Dermis microvascular lymphatic vessel endothelial cell (primary cell): ENCODE measurements around the gene SLC7A11. TPM values are rescaled to one million over a fixed set of nuclear protein-coding genes. Genes with fewer than 3 reads are reported as not detected.

Source experiments
- DNase-seq, 2 donors: peaks; one replicate each; pipeline versions ENCODE4 v3.0.0 to v3.0.0-alpha.2; 2010; ENCODE audit warnings: low read depth in 2 of 2
- total RNA-seq: library from RNA; depleted of rRNA; stranded (reverse); fragments of >200 nt; gene quantifications from 2 replicates; pipeline ENCODE4 v1.2.1, GENCODE V29; 2014

SLC7A11 gene
- total RNA-seq, 1 donor from 2014 or later: 17.3 TPM

DNA sequence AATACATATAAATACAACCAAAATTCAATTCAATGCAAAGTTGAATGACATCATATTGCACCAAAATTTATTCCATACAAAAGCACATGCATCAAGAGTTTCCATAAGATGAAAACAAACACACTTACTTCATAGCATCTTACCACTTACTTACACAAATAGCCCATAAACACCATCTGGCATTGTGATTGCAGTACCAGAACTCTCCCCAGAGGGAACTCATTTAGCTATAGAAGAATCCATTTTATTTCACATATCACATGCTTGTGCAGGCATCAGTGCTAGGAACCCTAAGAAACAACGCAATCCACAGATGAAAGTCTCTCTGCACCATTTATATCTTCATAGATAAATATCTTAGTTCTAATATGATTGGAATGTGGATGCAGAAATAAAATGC is 77.9 kb downstream of the SLC7A11 start:
- no peak for DNase-seq

- no peak for DNase-seq
These were observed 79.0 kb downstream of the SLC7A11 start for GRCh38 chr4:138163171-138163570.

GRCh38 chr4:138162259-138162658 is 79.9 kb downstream of the SLC7A11 start:
- DNase-seq: no peak

- no peak for DNase-seq
These were observed 80.8 kb downstream of the SLC7A11 start for GRCh38 chr4:138161351-138161750.

DNA sequence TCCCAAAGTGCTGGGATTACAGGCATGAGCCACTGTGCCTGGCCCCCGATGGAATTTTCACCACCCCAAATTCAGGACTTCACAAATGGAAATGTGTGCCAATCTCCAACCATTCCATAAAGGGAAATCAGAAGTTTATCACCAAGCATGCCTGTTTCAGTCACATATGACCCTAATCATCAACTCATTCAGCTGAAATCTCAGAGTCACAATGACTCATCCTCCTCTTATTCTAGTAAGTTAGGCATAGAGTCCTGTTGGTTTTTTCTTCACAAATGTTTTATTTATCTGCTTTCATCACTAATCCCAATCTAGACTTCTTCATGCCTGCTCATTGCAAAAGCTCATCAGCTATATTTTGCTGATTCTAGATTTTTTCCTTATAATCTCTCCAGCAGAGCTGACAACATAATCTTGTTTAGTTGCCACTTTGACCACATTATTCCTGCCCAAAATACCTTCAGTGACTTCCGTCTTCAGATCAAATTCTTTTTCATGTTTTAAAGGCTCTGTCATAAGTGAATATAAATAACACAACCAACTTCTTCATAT is 83.3 kb downstream of the SLC7A11 start:
- peak in 1 of 2 donors; percentile 55 for DNase-seq

- no peak for DNase-seq
These were observed 101.3 kb downstream of the SLC7A11 start for GRCh38 chr4:138140879-138141278.

DNA sequence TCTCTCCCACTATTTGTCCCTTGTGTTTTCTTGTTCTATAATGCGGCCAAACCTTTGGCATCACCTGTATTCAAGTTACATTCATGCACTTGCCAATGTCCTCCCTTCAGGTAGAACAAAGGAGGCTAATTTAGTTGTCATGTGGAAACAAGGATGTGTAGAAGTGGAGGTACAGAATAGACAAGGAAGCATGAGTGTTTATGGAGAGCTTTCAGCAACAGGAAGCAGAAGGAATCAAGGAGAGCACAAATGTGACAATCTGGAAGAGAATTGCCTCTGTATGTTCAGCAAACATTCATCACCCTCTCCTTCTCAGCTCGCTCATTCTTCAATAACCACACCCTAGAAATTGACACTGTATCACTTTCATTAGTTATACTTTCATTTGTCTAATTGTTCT is 103.4 kb downstream of the SLC7A11 start:
- DNase-seq: no peak

DNA sequence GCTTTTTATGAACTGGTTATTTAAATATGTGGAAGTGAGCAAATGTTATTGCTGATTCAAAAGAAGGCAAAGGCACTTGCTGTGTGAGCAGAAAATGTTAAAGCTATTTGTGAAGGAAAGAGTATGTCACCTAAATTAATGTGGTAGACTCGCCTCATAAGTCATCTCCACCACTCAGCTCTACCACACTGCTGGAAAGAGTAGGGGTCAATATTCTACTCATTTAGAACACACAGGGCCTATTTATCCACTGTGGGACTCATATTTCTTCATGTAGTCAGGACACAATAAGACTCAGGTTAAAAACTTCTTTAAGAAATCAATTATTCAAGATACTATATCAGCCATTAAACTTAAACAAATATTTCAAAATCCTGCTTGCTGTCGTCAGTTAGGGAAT is 106.5 kb downstream of the SLC7A11 start:
- no peak for DNase-seq

DNA sequence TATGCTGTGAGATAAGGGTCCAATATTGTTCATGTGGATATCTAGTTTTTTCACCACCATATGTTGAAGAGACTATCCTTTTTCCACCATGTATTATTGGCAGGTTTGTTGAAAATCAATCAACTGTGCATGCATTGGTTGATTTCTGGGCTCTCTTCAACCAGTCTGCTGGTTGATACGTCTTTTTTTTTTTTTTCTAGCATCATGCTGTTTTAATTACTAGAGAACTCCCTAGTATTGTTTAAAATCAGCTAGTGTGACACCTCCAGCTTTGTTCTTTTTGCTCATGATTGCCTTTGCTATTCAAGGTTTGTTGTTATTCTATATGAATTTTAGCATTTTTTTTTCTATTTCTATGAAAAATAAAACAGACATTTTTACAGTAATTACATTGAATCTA is 123.9 kb downstream of the SLC7A11 start:
- no peak for DNase-seq

- DNase-seq: peak in 1 of 2 donors; percentile 31
These were observed 127.1 kb downstream of the SLC7A11 start for GRCh38 chr4:138115053-138115452.

DNA sequence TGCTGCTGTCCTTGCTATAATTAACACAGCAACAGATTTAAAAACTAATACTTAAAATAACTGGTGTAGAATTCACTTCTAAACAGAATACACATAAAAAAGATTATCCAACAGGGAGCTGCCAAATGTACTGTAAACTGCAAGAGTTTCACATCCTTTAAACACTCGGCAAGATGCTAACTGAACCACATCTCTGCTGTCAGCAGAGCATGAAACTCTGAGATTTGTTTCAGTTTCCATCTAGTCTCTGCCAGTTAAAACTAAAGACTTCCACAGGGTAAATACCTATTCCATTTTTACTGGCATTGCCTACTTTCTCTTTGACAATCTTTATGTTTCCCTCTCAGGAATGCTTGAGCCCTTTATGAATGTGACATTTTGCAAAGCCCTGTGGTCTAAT is 127.7 kb downstream of the SLC7A11 start:
- DNase-seq: no peak
